ENCODE measurements around the gene CDH4. TPM values are rescaled to one million over a fixed set of nuclear protein-coding genes. Genes with fewer than 3 reads are reported as not detected.
"Not testable (repeated sequence)": the region's sequence is repeated elsewhere in the genome, so short reads cannot be mapped to it uniquely, and the experiment has no call there.

CDH4 gene
- total RNA-seq, 1 donor from 2014 or later = not detected

- ATAC-seq = no peak
- no peak for DNase-seq
These were observed 712.0 kb downstream of the CDH4 start for GRCh38 chr20:61963885-61964674.

GRCh38 chr20:61964675-61965605, 712.9 kb downstream of the CDH4 start:
- ATAC-seq (no peak), DNase-seq (no peak)
- intact Hi-C loops (cut with micrococcal nuclease) = no loop called here

More at GRCh38 chr20:61963885-61964674, 712.0 kb downstream of the CDH4 start:
- intact Hi-C loops (cut with micrococcal nuclease) = no loop called here

GRCh38 chr20:61965606-61966491, 713.8 kb downstream of the CDH4 start:
- DNase-seq (no peak), ATAC-seq (no peak)
- intact Hi-C loops (cut with micrococcal nuclease) = no loop called here

DNA sequence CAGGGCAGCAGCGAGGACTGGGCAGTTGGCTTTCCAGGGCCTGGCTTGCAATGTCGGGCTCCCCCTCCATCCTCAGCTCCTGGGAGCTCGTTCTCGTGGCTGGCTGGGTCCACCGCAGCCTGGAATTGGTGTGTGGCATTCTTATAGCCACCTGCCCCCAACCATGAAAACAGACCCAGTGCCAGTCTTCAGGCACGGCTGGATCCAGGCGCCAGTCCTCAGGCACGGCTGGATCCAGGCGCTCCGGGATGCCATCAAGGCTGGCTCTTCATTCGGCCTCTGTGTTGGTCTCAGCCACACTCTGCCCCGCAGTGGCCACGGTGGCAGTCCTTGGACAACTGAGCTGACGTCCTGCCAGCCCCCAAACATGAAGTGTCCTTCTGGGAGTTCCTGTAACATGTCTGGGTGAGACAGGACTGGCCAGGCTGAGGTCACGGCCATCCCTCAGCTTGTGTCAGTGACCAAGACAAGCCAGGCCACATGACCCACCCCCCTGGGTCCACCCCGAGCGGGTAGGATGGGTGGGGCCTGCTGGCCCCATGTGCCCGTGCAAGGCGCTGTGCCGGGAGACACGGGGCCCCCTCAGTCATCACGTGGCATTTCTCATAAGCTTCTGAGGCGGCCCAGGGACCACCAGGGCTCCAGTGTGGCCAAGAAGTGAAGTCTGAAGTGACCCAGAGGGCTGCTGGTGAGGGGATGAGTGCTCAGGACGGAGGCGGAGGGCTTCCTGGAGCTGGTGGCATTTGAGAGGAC, 714.6 kb downstream of the CDH4 start:
- DNase-seq (no peak), ATAC-seq (no peak)
- intact Hi-C loops (cut with micrococcal nuclease) = no loop called here

DNA sequence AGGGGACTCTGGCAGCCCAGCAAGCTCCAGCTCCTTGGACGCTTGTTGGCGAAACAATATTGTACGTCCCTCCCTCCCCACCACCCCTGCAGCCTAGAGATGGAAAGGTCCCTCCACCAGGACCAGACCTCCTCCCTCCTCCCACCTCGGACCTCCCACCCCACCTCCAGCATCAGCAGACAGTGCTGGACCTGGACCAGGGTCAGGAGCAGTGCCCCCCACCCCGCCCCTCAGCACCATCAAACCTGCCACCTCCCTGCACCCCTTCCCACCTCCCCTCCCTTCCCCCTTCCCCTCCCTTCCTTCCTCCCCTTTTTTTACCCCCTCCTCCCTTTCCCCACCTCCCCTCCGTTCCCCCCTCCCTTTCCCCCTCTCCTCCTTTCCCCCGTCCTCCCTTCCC, 715.2 kb downstream of the CDH4 start:
- intact Hi-C loops (cut with micrococcal nuclease) = no loop called here
- ATAC-seq (no peak), DNase-seq (no peak)

DNA sequence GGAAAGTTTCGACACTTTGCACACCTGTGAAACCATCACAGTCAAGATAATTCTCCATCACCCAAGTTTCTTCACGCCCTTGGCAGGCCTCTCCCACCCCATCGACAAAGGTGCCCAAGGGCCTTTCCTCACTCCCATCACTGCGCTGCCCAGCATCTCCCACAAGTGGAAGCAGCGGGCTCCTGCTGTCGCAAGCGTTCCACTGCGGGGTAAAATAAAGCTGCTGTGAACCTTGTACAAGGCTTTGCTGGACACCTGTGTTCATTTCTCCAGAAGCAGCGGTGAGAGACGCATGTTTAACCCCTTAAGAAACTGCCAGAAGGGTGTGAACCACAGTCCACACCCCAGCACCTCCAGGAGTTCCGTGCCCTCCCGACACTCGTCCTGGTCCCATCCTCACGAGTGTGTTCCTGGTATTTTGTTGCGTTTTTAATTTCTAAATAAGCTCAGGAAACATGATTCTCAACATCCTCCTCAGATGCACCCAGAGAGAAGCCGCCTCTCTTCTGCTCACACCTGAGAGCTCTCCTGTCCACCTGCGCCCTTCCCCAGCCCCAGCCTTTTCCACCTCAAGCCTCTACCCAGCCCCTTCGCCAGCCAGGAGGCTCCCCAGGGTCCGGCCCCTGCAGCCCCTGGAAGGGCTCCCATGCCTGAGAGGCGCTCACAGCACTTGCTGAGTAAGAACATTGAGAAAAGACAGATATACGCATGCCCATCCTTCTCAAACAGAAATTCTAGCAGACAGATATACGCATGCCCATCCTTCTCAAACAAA, 716.2 kb downstream of the CDH4 start:
- DNase-seq (no peak), ATAC-seq (no peak)
- intact Hi-C loops (cut with micrococcal nuclease) = no loop called here

DNA sequence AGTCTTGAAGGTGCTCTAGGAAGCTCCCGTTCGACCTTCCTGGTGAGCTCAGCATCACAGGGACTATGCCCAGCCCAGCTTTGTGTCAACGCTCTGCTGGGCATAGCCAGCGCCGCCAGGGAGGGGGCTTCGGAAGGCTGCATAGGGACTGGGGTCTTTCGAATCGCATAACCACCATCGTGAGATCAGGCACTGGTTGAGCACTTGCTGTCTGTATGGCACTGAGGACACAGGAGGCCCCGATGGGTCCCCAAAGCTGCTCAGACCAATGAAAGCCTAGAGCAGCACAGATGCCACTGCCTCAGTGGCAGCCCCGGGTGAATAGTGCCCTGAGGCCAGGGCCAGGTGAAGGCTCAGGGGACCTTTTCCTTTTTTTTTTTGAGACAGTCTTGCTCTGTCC, 716.9 kb downstream of the CDH4 start:
- ATAC-seq (no peak), DNase-seq (no peak)
- intact Hi-C loops (cut with micrococcal nuclease) = no loop called here

DNA sequence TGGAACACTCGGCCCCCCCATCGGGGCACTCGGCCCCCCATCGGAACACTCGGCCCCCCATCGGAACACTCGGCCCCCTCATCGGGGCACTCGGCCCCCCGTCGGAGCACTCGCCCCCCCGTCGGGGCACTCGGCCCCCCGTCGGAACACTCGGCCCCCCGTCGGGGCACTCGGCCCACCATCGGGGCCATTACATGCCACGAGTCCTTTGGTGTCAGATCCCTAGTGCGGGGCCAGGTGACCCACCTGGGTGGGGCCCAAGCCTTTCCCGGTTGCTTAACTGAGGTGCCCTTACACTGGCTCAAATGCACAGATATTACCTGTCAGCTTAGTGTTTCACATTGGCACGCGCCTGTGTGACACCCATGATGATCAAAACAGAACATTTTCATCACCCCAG, 717.7 kb downstream of the CDH4 start:
- ATAC-seq = no peak
- no peak for DNase-seq
- intact Hi-C loops (cut with micrococcal nuclease) = no loop called here

GRCh38 chr20:61970357-61970756, 718.3 kb downstream of the CDH4 start:
- intact Hi-C loops (cut with micrococcal nuclease) = no loop called here
- ATAC-seq (no peak), DNase-seq (no peak)

DNA sequence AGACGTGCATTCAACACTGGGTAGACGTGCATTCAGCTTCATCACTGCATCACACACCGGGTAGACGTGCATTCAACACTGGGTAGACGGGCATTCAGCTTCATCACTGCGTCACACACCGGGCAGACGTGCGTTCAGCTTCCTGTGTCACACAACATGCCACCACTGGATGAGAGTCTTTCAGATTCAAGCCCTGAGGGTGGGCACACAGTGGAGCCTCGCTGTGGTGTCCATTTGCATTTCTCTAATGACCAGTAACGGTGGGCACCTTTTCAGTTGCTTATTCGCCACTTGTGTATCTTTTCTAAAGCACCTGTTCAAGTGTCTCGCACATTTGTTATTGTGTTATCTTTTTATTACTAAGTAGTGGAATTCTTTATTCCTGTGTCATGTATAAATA, 719.5 kb downstream of the CDH4 start:
- intact Hi-C loops (cut with micrococcal nuclease); DNase-seq; ATAC-seq: not testable (repeated sequence)

DNA sequence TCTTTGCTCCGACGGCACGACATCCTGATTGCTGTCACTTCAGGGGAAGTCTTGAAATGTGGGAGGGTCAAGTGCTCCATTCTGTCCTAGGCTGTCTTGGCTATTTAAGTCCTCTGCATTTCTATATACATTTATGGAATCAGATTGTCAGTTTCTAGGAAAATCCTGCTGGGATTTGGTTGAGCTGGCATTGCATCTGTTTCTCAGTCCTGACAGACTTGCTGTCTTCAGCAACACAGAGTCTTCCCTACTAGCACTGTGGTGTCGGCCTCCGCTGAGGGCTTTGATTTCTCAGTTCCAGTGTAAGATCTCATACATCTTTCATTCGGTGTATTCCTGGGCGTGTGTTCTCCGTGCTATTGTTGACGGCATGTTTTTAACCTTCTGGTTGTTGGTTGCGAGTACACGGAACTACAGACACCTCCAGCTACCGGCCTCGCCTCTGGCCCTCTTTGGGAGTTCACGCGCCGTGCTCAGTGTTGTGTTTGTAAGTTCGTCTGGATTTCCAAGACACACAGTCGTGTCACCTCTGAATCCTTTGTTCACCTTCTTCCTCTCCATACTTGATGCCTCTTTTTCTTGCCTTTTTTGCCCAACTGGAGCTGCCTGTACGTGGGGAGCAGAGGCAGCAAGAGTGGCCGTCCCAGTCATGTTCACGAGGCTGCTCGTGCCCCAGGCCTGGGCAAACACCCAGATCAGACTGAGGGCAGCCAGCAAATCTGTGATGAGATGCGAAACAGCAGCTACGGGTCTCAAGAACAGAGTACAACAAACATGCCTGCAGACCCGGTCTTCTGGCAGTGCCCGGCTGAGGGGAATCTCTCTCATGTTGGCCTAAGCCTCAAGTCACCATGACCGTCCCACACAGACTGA, 720.8 kb downstream of the CDH4 start:
- ATAC-seq = peak; percentile 66
- intact Hi-C loops (cut with micrococcal nuclease) = no loop called here
- no peak for DNase-seq

DNA sequence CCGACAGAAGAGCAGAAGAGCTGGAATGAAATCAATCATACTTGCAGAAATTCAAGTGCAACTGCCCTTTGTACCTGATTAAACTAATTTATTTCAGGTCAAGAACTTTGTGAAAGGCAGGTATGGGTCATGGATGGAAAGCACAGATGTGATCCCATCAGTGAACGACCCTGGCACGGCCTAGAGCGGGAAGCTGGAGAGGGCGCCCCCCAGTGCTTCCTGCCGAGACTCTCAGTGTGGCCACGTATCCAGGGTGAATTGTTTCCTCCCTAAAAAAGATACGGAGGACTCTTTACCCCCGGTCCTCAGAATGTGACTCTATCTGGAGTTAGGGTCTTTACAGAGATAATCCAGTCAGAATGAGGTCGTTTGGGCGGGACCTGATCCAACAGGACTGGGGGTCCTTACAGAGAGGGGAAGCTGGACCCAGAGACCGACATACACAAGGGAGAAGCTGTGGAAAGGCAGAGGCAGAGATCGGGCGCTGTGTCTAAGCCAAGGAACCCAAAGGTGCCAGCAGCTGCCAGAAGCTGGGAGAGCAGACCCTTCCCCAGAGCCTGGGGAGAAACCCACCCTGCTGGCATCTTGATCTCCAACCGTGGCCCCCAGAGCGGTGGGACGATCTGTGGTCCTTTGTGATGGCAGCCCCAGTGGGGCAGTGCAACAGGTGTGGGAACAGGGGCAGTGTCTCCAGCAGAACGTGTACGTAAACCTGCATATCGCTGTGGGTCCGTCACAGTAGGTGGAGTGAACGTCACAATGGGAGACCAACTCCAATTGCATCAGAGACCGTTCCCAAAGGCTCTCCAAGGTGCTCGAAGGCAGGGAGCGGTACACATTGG, 721.7 kb downstream of the CDH4 start:
- ATAC-seq (peak; percentile 14), DNase-seq (no peak)
- intact Hi-C loops (cut with micrococcal nuclease) = no loop called here

GRCh38 chr20:61974357-61974665, 722.2 kb downstream of the CDH4 start:
- no peak for ATAC-seq
- intact Hi-C loops (cut with micrococcal nuclease) = no loop called here
- DNase-seq = no peak

DNA sequence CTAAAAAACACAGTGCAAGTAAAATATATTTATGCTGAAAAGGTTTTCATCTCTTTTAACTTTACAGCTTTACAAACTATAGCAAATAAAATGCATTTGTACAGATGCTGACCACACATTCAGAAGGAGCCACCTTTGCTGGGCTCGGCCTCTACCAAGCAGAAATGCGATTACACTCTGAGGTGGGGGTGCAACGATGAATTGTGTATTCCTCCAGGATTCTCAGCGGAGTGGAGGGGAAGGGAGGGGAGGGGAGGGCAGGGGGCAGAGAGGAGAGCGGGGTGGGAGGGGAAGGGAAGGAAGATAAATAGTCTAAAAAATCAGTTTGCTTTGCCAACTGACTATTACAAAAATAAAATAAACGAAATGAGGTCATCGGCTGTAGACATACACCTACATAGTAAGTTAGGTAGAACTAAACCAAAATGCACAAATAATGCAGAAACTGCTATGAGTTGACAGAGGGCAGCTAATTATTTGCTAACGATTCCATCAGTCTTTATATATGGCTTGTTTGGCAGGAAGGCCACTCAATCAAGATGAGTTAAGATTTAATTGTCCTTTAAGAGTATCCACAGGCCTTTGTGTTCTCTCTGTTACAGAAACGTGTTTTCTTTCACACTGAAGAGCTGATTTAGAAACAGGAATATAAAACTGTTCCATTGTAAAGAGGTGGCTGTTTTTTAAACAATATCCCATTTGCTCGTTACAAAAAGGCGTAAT, 723.5 kb downstream of the CDH4 start:
- DNase-seq (no peak), ATAC-seq (no peak)
- intact Hi-C loops (cut with micrococcal nuclease) = no loop called here

- intact Hi-C loops (cut with micrococcal nuclease) = no loop called here
- no peak for ATAC-seq
- no peak for DNase-seq
These were observed 724.2 kb downstream of the CDH4 start for GRCh38 chr20:61976263-61976643.

Data from left ventricle myocardium superior (tissue), 1 donor.